GF-D8 (cell line): Measurements from ENCODE around the gene KIAA1217.

Experiments used
- DNase-seq: peaks from one replicate; lab custom pipeline; 2025; lab: John Stamatoyannopoulos, UW

The KIAA1217 gene

GRCh38 chr10:24209946-24210491 lies 1.1 kb downstream of the KIAA1217 start:
- DNase-seq = no peak

DNA sequence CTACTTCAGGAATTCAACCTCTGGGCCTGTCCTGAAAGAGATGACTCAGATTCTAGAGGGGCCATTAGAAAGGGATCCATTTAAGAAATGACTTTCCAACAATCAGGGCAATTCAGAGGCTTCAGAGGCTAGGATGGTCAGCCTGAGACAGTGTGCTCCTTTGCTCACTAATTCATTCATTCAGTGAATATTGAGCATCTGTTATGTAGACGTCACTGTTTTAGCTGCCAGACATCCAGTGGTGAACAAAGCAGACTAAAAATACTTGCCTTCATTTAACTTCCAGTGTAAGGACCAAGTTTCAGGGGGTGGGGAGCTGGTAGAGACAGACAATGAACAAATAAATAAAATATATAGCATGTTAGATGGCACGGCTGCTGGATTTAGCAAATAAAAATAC lies 1.6 kb downstream of the KIAA1217 start:
- DNase-seq = no peak

GRCh38 chr10:24213266-24213665 lies 4.3 kb downstream of the KIAA1217 start:
- no peak for DNase-seq

DNA sequence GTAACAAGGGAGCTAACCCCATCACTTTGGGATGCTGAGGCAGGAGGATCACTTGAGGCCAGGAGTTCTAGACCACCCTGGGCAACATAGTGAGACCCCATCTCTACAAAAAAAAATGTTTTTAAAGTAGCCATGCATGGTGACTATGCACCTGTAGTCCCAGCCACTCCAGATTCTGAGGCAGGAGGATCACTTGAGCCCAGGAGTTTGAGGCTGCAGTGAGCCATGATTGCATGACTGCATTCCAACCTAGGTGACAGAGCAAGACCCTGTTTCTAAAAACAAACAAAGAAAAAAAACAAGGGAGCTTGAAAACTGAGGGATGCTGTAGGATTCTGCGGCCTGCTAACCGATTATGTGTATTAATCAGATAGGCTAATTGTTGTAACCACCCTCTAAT lies 4.9 kb downstream of the KIAA1217 start:
- DNase-seq = no peak

GRCh38 chr10:24214762-24215161 lies 5.8 kb downstream of the KIAA1217 start:
- no peak for DNase-seq

- DNase-seq = no peak
Observed at GRCh38 chr10:24215196-24215595, 6.3 kb downstream of the KIAA1217 start.

DNA sequence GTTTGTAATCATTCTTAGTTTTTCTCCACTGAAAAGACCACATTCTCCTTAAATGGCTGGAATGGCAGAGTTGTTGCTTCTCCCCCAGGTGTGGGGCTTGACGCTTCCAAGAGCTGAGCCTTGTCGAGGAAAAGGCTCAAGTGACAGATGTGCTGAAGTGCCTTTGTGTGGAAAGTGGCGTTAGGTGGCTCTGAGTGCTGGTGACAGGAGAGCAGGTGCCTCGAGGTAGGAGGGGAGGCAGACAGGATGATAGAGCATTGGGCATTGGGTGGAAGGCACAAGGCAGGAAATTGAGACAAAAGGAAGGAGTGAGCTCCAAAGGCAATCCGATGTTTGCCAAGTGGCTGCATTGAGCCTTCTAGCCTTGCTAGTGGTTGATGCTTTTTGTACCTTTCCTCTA lies 6.7 kb downstream of the KIAA1217 start:
- no peak for DNase-seq

DNA sequence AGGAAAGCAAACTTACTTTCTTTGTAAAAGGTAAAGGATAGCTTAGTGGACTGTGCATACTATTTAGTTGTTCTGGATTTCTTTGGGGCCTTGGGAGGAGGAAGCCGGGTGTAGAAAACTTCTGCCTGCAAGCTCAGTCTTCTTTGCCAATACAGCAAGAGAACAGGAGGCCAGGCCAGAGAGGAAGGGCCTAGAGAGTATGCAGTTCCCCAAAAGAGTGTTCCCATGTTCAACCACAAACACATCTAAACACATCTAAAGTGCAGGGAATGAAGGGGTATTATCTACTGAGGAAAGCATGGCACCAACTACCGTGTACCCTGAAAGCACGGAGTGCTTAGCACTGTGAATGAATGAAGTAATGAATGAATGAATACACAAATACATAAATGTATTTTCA lies 11.0 kb downstream of the KIAA1217 start:
- no peak for DNase-seq

DNA sequence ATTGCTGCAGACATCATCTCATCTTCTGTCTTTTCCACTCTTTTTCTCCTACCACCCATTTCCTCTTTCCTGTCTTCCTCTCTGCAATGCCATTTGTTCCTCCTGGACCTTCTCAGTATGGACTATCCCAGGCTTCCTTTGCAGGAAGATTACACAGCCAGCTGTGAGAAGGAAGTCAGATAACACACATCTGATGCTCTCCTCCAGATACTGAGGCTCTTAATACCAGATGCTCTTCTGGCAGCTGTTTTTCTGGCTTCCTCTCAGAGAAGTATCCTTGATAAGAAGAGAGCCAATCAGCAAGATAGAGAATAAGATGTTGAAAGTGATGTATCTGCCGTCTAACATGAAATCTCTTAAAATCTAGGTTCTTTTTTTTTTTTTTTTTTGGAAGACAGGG lies 14.4 kb downstream of the KIAA1217 start:
- DNase-seq = no peak

DNA sequence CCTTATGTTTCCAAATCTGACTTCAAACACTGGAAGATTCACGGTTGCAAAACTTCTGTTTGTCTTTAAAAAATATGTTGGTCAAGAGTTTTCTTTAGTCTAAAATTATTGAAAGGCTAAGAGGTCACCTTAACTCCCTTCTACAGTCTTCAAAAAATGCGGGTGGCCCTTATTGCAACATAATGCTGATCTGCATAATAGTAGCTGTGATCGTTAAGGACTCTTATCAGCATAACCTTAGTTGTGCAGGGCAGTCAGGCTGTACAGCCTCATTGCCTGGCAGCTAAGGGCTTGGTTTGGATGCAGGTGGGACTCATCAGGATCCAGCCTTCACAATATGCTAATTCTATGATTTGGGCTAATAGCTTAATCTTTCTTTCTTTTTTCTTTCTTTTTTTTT lies 15.0 kb downstream of the KIAA1217 start:
- no peak for DNase-seq

DNA sequence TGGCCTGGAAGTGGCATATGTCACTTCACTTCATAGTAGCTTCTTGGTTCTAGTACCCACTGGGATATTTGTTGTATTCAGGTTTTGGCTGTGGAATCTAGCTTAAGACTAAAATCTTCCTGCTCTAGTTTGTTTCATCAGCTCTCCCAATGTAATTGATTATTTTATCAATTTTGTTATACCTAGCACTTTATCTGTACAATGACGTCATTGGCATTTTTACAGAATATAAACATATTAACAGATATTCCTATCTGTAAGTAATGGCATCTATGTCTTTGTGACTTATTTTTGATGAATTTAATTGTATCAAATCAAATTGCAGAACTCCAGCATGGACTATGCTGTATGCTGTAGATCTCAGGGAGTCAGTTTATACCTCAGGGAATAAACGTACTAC lies 19.7 kb downstream of the KIAA1217 start:
- no peak for DNase-seq

DNA sequence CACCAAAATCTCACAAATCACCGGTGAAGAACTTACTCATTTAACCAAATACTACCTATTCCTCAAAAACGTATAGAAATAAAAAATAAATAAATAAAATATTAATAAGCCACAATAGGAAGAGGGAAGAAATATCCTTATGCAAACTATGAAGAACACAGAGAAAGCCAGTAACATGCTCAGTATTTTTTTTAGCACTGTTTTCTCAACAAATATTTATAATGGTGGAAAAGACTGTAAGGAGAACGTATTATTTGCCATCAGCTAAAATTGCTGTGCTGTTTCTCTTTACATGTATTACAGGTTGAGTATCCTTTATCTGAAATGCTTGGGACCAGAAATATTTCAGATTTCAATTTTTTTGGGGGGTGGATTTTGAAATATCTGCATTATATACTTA lies 21.0 kb downstream of the KIAA1217 start:
- DNase-seq = no peak

- DNase-seq = no peak
Observed at GRCh38 chr10:24231200-24231599, 22.3 kb downstream of the KIAA1217 start.

DNA sequence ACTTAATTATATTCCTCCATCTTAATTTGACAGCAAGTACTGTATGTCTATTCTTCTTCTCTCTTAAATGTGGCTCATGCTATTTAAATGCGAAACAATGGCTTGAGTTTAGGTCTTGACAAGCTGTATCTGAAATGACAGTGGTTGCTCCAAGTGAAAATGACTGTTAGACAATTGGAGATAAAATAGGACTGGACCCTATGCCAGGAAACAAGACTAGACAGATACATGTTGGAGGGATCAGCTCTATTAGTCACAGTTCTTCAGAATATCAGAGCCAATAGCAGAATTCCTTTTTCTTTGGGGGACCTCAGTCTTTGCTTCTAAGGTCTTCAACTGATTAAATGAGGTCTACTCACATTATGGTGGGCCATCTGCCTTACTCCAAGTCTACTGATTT lies 25.8 kb downstream of the KIAA1217 start:
- no peak for DNase-seq

GRCh38 chr10:24235471-24235870 lies 26.5 kb downstream of the KIAA1217 start:
- no peak for DNase-seq

DNA sequence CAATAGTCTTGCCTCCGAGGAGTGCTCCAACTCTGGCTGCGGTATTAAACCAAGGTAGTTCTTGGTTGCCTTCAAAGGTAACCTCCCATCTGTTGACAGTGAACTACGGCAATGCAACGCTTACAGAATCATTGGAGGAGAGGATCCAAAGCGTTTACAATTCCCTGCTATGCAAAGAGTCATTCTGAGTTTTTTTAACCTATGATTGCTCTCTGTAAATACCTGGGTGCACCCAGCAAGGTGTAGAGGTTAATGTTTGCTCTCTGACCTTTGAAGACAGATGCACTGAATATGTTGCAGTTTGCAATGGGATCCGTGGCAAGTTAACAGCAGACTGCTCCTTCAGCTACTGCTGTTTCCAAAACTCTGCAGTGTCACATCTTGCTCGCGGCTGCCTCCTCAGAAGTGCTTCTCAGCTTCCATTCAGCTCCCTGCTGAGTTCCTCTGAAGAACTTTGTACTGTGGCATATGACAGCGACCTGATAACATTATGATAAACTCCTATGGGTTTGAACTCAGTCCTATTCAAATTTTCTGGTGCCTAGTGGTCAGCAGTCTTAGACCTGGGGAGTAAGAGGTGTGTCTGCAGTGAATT lies 29.0 kb downstream of the KIAA1217 start:
- DNase-seq = no peak

- no peak for DNase-seq
Observed at GRCh38 chr10:24238519-24239247, 29.7 kb downstream of the KIAA1217 start.

DNA sequence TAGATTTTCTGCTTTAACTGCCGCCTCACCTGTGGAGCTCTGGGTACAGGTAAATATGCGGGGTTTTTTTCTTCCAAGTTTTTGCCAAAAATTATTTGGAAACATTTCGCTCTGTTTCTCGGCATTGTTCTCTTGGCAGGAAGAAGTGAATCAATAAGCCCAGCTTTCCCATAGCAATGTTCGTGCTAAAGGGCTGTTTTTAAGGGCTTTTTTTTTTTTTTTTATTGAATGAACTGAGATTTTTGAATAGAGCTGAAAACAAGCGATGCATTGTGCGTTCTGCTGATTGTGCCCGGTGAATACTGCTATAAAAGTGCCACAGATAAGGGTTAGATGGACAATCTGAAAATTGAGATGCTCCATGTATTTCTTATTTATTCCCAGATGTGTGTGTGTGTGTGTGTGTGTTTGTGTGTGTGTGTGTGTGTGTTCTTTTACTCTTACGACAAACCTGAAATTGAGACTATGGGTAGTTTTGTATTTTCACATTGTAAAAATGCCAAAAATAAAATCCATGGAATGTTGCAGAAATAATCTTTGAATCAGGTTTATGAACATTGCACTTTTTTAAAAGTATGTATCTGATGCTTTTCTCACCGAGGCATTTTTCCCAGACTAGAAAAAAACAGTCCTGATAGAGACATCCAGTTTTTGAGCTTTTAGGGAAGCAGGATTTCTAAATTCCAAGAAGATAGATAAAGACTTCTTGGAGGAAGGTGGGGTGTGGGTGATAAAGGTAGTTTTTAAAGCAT lies 30.5 kb downstream of the KIAA1217 start:
- no peak for DNase-seq

GRCh38 chr10:24240041-24240751 lies 31.3 kb downstream of the KIAA1217 start:
- no peak for DNase-seq

GRCh38 chr10:24241536-24242040 lies 32.6 kb downstream of the KIAA1217 start:
- DNase-seq = no peak

DNA sequence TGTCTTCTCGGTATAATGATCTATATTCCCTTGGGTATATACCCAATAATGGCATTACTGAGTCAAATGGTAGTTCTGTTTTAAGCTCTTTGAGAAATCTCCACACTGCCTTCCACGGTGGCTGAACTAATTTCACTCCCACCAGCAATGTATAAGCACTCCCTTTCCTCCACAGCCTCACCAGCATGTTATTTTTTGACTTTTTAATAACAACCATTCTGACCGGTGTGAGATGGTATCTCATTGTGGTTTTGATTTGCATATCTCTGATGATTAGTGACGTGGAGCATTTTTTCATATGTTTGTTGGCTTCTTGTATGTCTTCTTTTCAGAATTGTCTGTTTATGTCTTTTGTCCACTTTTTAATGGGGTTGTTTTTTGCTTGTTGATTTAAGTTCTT lies 33.6 kb downstream of the KIAA1217 start:
- DNase-seq = no peak

- no peak for DNase-seq
Observed at GRCh38 chr10:24246365-24246764, 37.4 kb downstream of the KIAA1217 start.
